ENCODE data around the gene CDH6.

CDH6 gene

DNA sequence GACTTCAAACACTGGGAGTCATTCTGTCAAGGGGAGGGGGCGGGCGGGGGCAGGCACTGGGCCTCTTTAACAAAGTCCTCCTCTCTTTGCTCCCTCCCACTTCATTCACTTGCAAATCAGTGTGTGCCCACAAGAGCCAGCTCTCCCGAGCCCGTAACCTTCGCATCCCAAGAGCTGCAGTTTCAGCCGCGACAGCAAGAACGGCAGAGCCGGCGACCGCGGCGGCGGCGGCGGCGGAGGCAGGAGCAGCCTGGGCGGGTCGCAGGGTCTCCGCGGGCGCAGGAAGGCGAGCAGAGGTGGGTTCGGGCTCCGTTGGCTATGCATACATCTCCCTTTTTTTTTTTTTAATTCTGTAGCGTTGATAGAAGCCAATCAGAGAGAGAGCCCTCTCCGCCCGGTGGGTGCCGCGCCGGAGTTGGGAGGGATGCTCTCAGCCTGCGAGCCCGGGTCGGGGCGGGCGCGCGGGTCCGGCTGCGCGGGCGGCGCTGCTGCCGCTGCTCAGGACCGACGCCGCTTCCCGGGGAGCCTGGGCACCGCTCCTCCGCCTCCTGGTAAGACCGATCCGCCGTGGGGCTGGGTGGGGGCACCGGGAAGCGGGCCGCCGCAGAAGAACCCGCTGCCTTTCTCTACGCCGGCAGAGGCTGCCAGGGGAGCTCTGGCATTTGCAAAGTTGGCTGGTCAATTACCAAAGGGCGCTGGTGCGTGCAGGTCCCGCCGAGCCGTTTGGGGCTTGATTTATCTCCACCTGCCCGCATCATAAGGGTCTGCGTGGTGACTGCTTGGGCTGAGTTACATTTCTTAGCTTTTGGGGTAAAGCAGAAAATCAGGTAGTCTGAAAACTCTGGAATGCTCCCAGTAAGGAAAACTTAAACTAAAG is at the start of gene CDH6:
Gene CDH6 (plus strand): TSS at position 96 of the 877 bp plus-strand sequence. CDS start 73,788 bp downstream, outside the sequence.
- ChIA-PET POLR2A (no interaction called here), CTCF (interaction anchor here (0.6 to 5.4 kb wide), 3 partner anchors 9 to 38 kb away, joined by 3 to 21 read pairs (median 4); no protein-coding TSS in a partner anchor)
- H3K4me3 ChIP-seq (ENCODE audit: low read depth, low read length): peak within 1 kb of the TSS; percentile 61
- DNase-seq (ENCODE audit: low read depth, low spot score): no peak
- TF ChIP-seq, protein P1, sequence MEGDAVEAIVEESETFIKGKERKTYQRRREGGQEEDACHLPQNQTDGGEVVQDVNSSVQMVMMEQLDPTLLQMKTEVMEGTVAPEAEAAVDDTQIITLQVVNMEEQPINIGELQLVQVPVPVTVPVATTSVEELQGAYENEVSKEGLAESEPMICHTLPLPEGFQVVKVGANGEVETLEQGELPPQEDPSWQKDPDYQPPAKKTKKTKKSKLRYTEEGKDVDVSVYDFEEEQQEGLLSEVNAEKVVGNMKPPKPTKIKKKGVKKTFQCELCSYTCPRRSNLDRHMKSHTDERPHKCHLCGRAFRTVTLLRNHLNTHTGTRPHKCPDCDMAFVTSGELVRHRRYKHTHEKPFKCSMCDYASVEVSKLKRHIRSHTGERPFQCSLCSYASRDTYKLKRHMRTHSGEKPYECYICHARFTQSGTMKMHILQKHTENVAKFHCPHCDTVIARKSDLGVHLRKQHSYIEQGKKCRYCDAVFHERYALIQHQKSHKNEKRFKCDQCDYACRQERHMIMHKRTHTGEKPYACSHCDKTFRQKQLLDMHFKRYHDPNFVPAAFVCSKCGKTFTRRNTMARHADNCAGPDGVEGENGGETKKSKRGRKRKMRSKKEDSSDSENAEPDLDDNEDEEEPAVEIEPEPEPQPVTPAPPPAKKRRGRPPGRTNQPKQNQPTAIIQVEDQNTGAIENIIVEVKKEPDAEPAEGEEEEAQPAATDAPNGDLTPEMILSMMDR (IDR thresholded peaks at IDR 0.05; ENCODE audit: insufficient read depth, low read length, missing control alignments): no peak

DNA sequence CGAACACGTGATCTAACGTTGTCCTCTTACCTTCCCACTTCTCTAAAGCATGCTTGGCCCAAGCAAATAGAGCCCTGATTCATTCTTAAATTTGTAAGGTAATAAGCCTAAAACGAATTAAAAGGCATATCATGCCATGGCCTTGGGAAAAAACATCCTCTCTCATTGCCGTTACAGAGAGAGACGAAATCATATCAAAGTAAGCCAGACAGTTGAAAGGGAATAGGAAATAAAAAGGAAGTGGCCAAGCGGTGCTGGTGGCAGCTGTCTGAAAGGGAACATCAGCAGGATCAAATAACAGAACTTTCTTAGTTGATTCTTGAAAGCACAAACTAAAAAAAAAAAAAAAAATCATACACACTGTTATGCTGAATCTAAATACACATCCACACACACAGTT is 49.1 kb upstream of the CDH6 start:
- TF ChIP-seq, protein P1 (IDR thresholded peaks at IDR 0.05; ENCODE audit: insufficient read depth, low read length, missing control alignments): no peak
- POLR2A ChIA-PET: no interaction called here
- no peak overlapping the region for H3K4me3 ChIP-seq (ENCODE audit: low read depth, low read length)
- CTCF ChIA-PET: no interaction called here
- DNase-seq (ENCODE audit: low read depth, low spot score): no peak

GRCh38 chr5:31148959-31149475 is 44.5 kb upstream of the CDH6 start:
- H3K4me3 ChIP-seq (ENCODE audit: low read depth, low read length): no peak overlapping the region
- no peak for DNase-seq (ENCODE audit: low read depth, low spot score)
- POLR2A ChIA-PET: no interaction called here
- CTCF ChIA-PET: no interaction called here
- TF ChIP-seq, protein P1 (IDR thresholded peaks at IDR 0.05; ENCODE audit: insufficient read depth, low read length, missing control alignments): no peak

DNA sequence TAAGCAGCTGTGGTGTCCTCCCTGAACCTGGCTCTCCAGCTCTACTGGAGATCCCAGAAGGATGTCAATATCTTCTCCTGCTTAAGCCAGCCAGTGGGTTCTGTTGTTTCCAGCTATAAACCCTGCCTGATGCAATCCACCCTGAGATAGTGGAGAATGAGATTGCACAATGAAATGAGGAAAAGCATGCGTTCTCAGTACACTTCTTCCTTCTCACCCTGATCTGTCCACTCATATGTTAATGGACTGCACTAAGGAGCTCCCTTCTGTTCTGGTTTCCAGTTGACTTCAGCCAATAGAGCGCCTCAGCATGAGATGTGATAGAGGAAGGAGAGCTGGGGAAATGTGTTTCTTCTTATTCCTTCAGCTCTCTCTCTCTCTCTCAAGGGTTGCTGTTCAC is 40.0 kb upstream of the CDH6 start:
- ChIA-PET POLR2A (no interaction called here), CTCF (interaction anchor here (1.1 kb wide), 1 partner anchor 442 kb away, joined by 3 read pairs; no protein-coding TSS in a partner anchor)
- no peak for DNase-seq (ENCODE audit: low read depth, low spot score)
- TF ChIP-seq, protein P1 (IDR thresholded peaks at IDR 0.05; ENCODE audit: insufficient read depth, low read length, missing control alignments): no peak
- no peak overlapping the region for H3K4me3 ChIP-seq (ENCODE audit: low read depth, low read length)

DNA sequence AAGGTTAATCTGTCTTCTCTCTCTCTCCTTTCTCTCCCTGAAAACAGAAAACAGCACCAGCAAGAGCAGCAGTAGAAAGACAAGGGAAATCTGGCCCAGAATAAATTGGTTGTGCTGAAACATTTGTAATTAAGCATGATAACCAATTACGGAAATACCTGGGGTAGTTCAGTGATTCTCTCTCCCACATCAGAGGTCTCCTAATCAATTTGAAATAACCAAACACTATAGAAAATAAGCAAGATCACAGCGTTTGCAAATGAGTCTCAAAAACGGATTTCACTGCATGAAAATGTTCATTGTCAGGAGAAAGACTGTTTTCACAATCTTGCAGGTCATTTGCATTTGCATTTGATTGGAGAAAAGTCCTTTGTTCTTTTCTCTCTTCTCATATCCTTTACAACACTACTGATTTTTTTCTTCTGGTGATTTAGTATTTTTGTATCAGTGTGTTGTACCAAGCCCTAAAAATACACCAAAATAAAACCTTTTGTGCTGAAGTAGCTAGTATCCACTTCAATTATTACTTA is 36.8 kb upstream of the CDH6 start:
- ChIA-PET POLR2A (no interaction called here), CTCF (no interaction called here)
- H3K4me3 ChIP-seq (ENCODE audit: low read depth, low read length): no peak overlapping the region
- no peak for DNase-seq (ENCODE audit: low read depth, low spot score)
- TF ChIP-seq, protein P1 (IDR thresholded peaks at IDR 0.05; ENCODE audit: insufficient read depth, low read length, missing control alignments): no peak

GRCh38 chr5:31157720-31158119 is 35.8 kb upstream of the CDH6 start:
- no peak for DNase-seq (ENCODE audit: low read depth, low spot score)
- no peak overlapping the region for H3K4me3 ChIP-seq (ENCODE audit: low read depth, low read length)
- ChIA-PET CTCF (no interaction called here), POLR2A (no interaction called here)
- TF ChIP-seq, protein P1 (IDR thresholded peaks at IDR 0.05; ENCODE audit: insufficient read depth, low read length, missing control alignments): no peak

Measured in AG04449 (cell line).